Measurements from ENCODE around the gene CUX1. TPM values are rescaled to one million over a fixed set of nuclear protein-coding genes. Genes with fewer than 3 reads are reported as not detected.

CUX1 gene
- total RNA-seq, 1 experiment from 2014 or later, result 53.5 TPM

GRCh38 chr7:102221961-102222360, 404.5 kb downstream of the CUX1 start:
- DNase-seq, result no peak
- no peak for TF ChIP-seq CTCF (conservative IDR thresholded peaks at IDR 0.05)
- H3K79me2 ChIP-seq (ENCODE audit: insufficient read depth, low read length), result no peaks in the 10 kb centered on the region
- no peak overlapping the region for H4K91ac ChIP-seq (ENCODE audit: insufficient read length, low read depth, low read length)
- H2BK15ac ChIP-seq (ENCODE audit: low read depth, low read length), result no peak overlapping the region
- no peaks in the 10 kb centered on the region for H4K20me1 ChIP-seq (ENCODE audit: control insufficient read depth, insufficient read depth, insufficient read length)
- H3K79me1 ChIP-seq (ENCODE audit: insufficient read depth, low read depth, low read length, poor library complexity, severe bottlenecking), result no peaks in the 10 kb centered on the region
- no peak overlapping the region for H3K18ac ChIP-seq (ENCODE audit: insufficient read length, low read depth, low read length)
- H2BK5ac ChIP-seq (ENCODE audit: insufficient read length, low read length), result no peak overlapping the region
- H2AFZ ChIP-seq (ENCODE audit: low read length), result no peak overlapping the region
- H3K23ac ChIP-seq (ENCODE audit: insufficient read length, low read depth, low read length), result no peak overlapping the region
- H3K9me3 ChIP-seq (ENCODE audit: control insufficient read depth, low read depth, low read length), result no peaks in the 10 kb centered on the region
- H2BK12ac ChIP-seq (ENCODE audit: insufficient read length, low read depth, low read length), result no peak overlapping the region
- no peak overlapping the region for H3K9ac ChIP-seq (ENCODE audit: extremely low read depth, insufficient read length, low read length)
- H2BK120ac ChIP-seq (ENCODE audit: low read depth, low read length, poor library complexity, severe bottlenecking), result no peak overlapping the region
- H3K4ac ChIP-seq (ENCODE audit: low read depth, low read length), result no peak overlapping the region
- no peak overlapping the region for H4K8ac ChIP-seq (replicated peaks; ENCODE audit: insufficient read length, low read depth, low read length)
- no peaks in the 10 kb centered on the region for H3K27me3 ChIP-seq (ENCODE audit: insufficient read depth, low read length)
- Mint-ChIP-seq H3K27me3 (ENCODE audit: low read depth) (no peaks in the 10 kb centered on the region; the same call in 1 of the 2 replicates), H3K4me3 (no peak overlapping the region), H3K27ac (no peak overlapping the region), H3K9me3 (no peaks in the 10 kb centered on the region; a peak in 1 of 5 replicates), H3K36me3 (ENCODE audit: insufficient read depth in 1 of 3, low read depth in 3 of 3) (peaks cover under 1 to 20% (median 2%) of the 10 kb centered on the region in 3 experiments; a peak in 3 of 7 replicates), H3K4me1 (no peaks in the 10 kb centered on the region)
- H4K5ac ChIP-seq (ENCODE audit: insufficient read length, low read depth, low read length), result no peak overlapping the region
- no peak overlapping the region for H2AK5ac ChIP-seq (ENCODE audit: insufficient read length, low read length)
- H3K14ac ChIP-seq (ENCODE audit: insufficient read depth, low read length), result no peak overlapping the region
- no peak overlapping the region for H2BK20ac ChIP-seq (ENCODE audit: low read depth, low read length, poor library complexity, severe bottlenecking)
- H3K4me2 ChIP-seq (ENCODE audit: insufficient read depth, insufficient read length, low read length), result no peak overlapping the region
- no CpG with 5 or more reads among the region's 9 CpGs for WGBS (ENCODE audit: extremely low coverage, insufficient read length, low lambda C conversion rate)
- H3K56ac ChIP-seq (ENCODE audit: insufficient read length, low read depth, low read length), result no peak overlapping the region
- no peaks in the 10 kb centered on the region for H3K4me1 ChIP-seq (ENCODE audit: insufficient read depth, low read length)
- no peak overlapping the region for H3T11ph ChIP-seq (ENCODE audit: low read length)
- H3K27ac ChIP-seq (ENCODE audit: insufficient read length, low read depth, low read length), result no peak overlapping the region
- no peaks in the 10 kb centered on the region for H3K23me2 ChIP-seq (ENCODE audit: insufficient read length, low read depth, low read length, poor library complexity, severe bottlenecking)

Measured in H9 (cell line).